PC-3 (cell line): ENCODE measurements around the gene OR1I1. TPM values are rescaled to one million over a fixed set of nuclear protein-coding genes. Genes with fewer than 3 reads are reported as not detected.

ENCODE experiments used
- ATAC-seq: fragments of 200-7000 bp; cut with Tn5 transposase; 2 replicates; pipeline ENCODE4 v1.9.1; 2020; ENCODE audit warnings: mild to moderate bottlenecking, moderate library complexity
- BruUV-seq: library from RNA; stranded (reverse); fragments of 400-500 nt; replicated peaks from 2 replicates; lab custom pipeline; 2021; lab: Mats Ljungman, UMichigan
- CTCF ChIA-PET: fragments of 300-600 bp; sonication (Branson Sonifier 250); formaldehyde crosslinking; loops from one replicate; lab custom pipeline; 2022; ENCODE audit warnings: antibody characterized with exemption; lab: Charles Lee
- POLR2A ChIA-PET: fragments of 300-600 bp; sonication (Branson Sonifier 250); formaldehyde crosslinking; loops from one replicate; lab custom pipeline; 2022; ENCODE audit warnings: antibody characterized with exemption; ENCODE audit not compliant: unreplicated experiment; lab: Charles Lee
- DNase-seq: peaks from one replicate; pipeline ENCODE4 v3.0.0-alpha.2; 2015
- H2AFZ ChIP-seq: fragments of 300-600 bp; sonication (generic); 2 replicates; pipeline ENCODE4 v1.6.0; 2016; ENCODE audit warnings: antibody characterized with exemption, low read length
- H3F3A ChIP-seq: fragments of 300-600 bp; sonication (generic); one replicate; pipeline ENCODE4 v1.6.0; 2017; ENCODE audit warnings: antibody characterized with exemption, low read length, control low read depth, mild to moderate bottlenecking; ENCODE audit not compliant: unreplicated experiment
- H3K27ac ChIP-seq: fragments of 300-600 bp; sonication (generic); 2 replicates; pipeline ENCODE4 v1.5.1; 2016; ENCODE audit warnings: mild to moderate bottlenecking, low read length
- H3K27me3 ChIP-seq: fragments of 300-600 bp; sonication (generic); 2 replicates; pipeline ENCODE4 v1.6.1; 2016; ENCODE audit warnings: low read length, mixed read lengths
- H3K36me3 ChIP-seq: fragments of 300-600 bp; sonication (generic); 2 replicates; pipeline ENCODE4 v1.6.1; 2016; ENCODE audit warnings: low read depth, mixed run types, low read length, mixed read lengths
- H3K4me1 ChIP-seq: fragments of 300-600 bp; sonication (generic); 2 replicates; pipeline ENCODE4 v1.5.1; 2016; ENCODE audit warnings: low read length; ENCODE audit not compliant: insufficient read depth
- H3K4me2 ChIP-seq: fragments of 300-600 bp; sonication (generic); 2 replicates; pipeline ENCODE4 v1.6.0; 2016; ENCODE audit warnings: low read length
- H3K4me3 ChIP-seq: fragments of 300-600 bp; sonication (generic); 2 replicates; pipeline ENCODE4 v1.5.1; 2016; ENCODE audit warnings: mild to moderate bottlenecking, low read length, mixed read lengths
- H3K79me2 ChIP-seq: fragments of 300-600 bp; sonication (generic); 2 replicates; pipeline ENCODE4 v1.6.1; 2017; ENCODE audit warnings: low read length, mixed read lengths
- H3K9ac ChIP-seq: fragments of 300-600 bp; sonication (generic); 2 replicates; pipeline ENCODE4 v1.6.0; 2016; ENCODE audit warnings: mild to moderate bottlenecking, low read length
- H3K9me2 ChIP-seq: fragments of 300-600 bp; sonication (generic); replicated peaks from 2 replicates; pipeline ENCODE4 v1.6.1; 2016; ENCODE audit warnings: mixed run types, low read length, mixed read lengths
- H3K9me3 ChIP-seq: fragments of 300-600 bp; sonication (generic); 2 replicates; pipeline ENCODE4 v1.6.1; 2016; ENCODE audit warnings: low read length, mixed read lengths
- H4K20me1 ChIP-seq: fragments of 300-600 bp; sonication (generic); 2 replicates; pipeline ENCODE4 v1.6.1; 2016; ENCODE audit warnings: low read length, mixed read lengths
- EZH2 ChIP-seq: fragments of 300-600 bp; sonication (generic); IDR thresholded peaks from one replicate; pipeline ENCODE4 v1.6.1; 2017; ENCODE audit warnings: antibody characterized with exemption, mild to moderate bottlenecking, low read length; ENCODE audit not compliant: unreplicated experiment
- EZH2phosphoT487 ChIP-seq: fragments of 300-600 bp; sonication (generic); IDR thresholded peaks from 2 replicates; pipeline ENCODE4 v1.6.1; 2018; ENCODE audit warnings: mild to moderate bottlenecking, antibody characterized with exemption, low read length, borderline replicate concordance
- intact Hi-C: fragments of 100-400 bp; cut with micrococcal nuclease; formaldehyde crosslinking; loops from 2 replicates; pipeline ENCODE4 v1.9.0; 2023
- total RNA-seq: library from RNA; depleted of rRNA; stranded (reverse); fragments of >200 nt; gene quantifications from 2 replicates; pipeline ENCODE4 v1.2.3, GENCODE V29; 2014
- TF ChIP-seq, protein P1 (sequence below): fragments of 300-600 bp; sonication (generic); conservative IDR thresholded peaks from 2 replicates; pipeline ENCODE4 v1.5.1; 2017; ENCODE audit warnings: antibody characterized with exemption, low read depth, mild to moderate bottlenecking, low read length

The OR1I1 gene
- total RNA-seq, 1 experiment from 2014 or later, result not detected

GRCh38 chr19:15115762-15116615 lies 34.0 kb downstream of the OR1I1 start:
- ATAC-seq (no peak), DNase-seq (no peak)
- ChIA-PET CTCF (no interaction called here), POLR2A (no interaction called here)
- Histone ChIP-seq H3K9me2 (no peaks in the 10 kb centered on the region), H3K27ac (no peak overlapping the region), H3K9me3 (no peaks in the 10 kb centered on the region), H3K36me3 (peaks cover 32% of the 10 kb centered on the region; the same call in 1 of the 2 replicates), H3K9ac (no peak overlapping the region), H3F3A (no peaks in the 10 kb centered on the region), H4K20me1 (no peaks in the 10 kb centered on the region), H3K4me1 (no peaks in the 10 kb centered on the region), H3K27me3 (no peaks in the 10 kb centered on the region), H3K4me3 (no peak overlapping the region), H3K4me2 (no peak overlapping the region), H3K79me2 (no peaks in the 10 kb centered on the region), H2AFZ (no peak overlapping the region)
- intact Hi-C loops, result no loop called here
- BruUV-seq, result no TSS peak
- TF ChIP-seq EZH2phosphoT487, result no peak
- TF ChIP-seq, protein P1, sequence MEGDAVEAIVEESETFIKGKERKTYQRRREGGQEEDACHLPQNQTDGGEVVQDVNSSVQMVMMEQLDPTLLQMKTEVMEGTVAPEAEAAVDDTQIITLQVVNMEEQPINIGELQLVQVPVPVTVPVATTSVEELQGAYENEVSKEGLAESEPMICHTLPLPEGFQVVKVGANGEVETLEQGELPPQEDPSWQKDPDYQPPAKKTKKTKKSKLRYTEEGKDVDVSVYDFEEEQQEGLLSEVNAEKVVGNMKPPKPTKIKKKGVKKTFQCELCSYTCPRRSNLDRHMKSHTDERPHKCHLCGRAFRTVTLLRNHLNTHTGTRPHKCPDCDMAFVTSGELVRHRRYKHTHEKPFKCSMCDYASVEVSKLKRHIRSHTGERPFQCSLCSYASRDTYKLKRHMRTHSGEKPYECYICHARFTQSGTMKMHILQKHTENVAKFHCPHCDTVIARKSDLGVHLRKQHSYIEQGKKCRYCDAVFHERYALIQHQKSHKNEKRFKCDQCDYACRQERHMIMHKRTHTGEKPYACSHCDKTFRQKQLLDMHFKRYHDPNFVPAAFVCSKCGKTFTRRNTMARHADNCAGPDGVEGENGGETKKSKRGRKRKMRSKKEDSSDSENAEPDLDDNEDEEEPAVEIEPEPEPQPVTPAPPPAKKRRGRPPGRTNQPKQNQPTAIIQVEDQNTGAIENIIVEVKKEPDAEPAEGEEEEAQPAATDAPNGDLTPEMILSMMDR, result no peak
- no peak for TF ChIP-seq EZH2

- Histone ChIP-seq H3K27me3 (no peaks in the 10 kb centered on the region), H3K9me2 (no peaks in the 10 kb centered on the region), H3K9me3 (no peaks in the 10 kb centered on the region), H3K27ac (no peak overlapping the region), H2AFZ (no peak overlapping the region), H3K4me1 (no peaks in the 10 kb centered on the region), H3K79me2 (no peaks in the 10 kb centered on the region), H4K20me1 (no peaks in the 10 kb centered on the region), H3K36me3 (peaks cover 32% of the 10 kb centered on the region; the same call in 1 of the 2 replicates), H3K4me3 (no peak overlapping the region), H3F3A (no peaks in the 10 kb centered on the region), H3K4me2 (no peak overlapping the region), H3K9ac (no peak overlapping the region)
- BruUV-seq, result no TSS peak
- ChIA-PET POLR2A (no interaction called here), CTCF (no interaction called here)
- intact Hi-C loops, result no loop called here
- DNase-seq (no peak), ATAC-seq (no peak)
- TF ChIP-seq, protein P1, result no peak
- TF ChIP-seq EZH2 (no peak), EZH2phosphoT487 (no peak)
Observed at GRCh38 chr19:15116856-15117255, 34.8 kb downstream of the OR1I1 start.

GRCh38 chr19:15118248-15118647 lies 36.2 kb downstream of the OR1I1 start:
- POLR2A ChIA-PET, result no interaction called here

More at GRCh38 chr19:15118248-15118647, 36.2 kb downstream of the OR1I1 start:
- no peak for TF ChIP-seq EZH2
- no peak for TF ChIP-seq EZH2phosphoT487
- TF ChIP-seq, protein P1, result no peak
- Histone ChIP-seq H3K9ac (no peak overlapping the region), H3K9me2 (no peaks in the 10 kb centered on the region), H3K4me2 (no peak overlapping the region), H3K27ac (no peak overlapping the region), H3K79me2 (peaks cover 5% of the 10 kb centered on the region), H3K36me3 (peaks cover 34% of the 10 kb centered on the region), H3K4me1 (no peaks in the 10 kb centered on the region), H2AFZ (no peak overlapping the region), H3K27me3 (no peaks in the 10 kb centered on the region), H3F3A (no peaks in the 10 kb centered on the region), H3K9me3 (no peaks in the 10 kb centered on the region), H3K4me3 (no peak overlapping the region), H4K20me1 (no peaks in the 10 kb centered on the region)
- no peak for ATAC-seq
- DNase-seq, result no peak
- CTCF ChIA-PET, result no interaction called here
- BruUV-seq, result no TSS peak
- intact Hi-C loops, result no loop called here
